ENCODE measurements around the gene NT5M. TPM values are rescaled to one million over a fixed set of nuclear protein-coding genes. Genes with fewer than 3 reads are reported as not detected.

NT5M gene
- total RNA-seq, 1 experiment from 2014 or later, result 10.2 TPM

GRCh38 chr17:17303010-17303846 is at the start of gene NT5M (continued):
- no peak for TF ChIP-seq REST (IDR thresholded peaks at IDR 0.05; ENCODE audit: low read depth)
- peak; percentile 96 for TF ChIP-seq ZFX (IDR thresholded peaks at IDR 0.05)

- intact Hi-C loops (cut with micrococcal nuclease), result no loop called here
Measured at GRCh38 chr17:17253406-17253805, 49.8 kb upstream of the NT5M start.

More at GRCh38 chr17:17253406-17253805, 49.8 kb upstream of the NT5M start:
- no peak for TF ChIP-seq POLR2A (IDR thresholded peaks at IDR 0.05; ENCODE audit: borderline replicate concordance, extremely low read depth, insufficient read depth, insufficient read length)
- no peak for TF ChIP-seq FOSL1 (IDR thresholded peaks at IDR 0.05; ENCODE audit: low read depth)
- no peak for TF ChIP-seq ZFX (IDR thresholded peaks at IDR 0.05)
- TF ChIP-seq YY1 (IDR thresholded peaks at IDR 0.05; ENCODE audit: extremely low read depth, insufficient replicate concordance, low read depth, low read length), result no peak
- TF ChIP-seq MAX (IDR thresholded peaks at IDR 0.05), result no peak
- TF ChIP-seq POLR2AphosphoS5 (IDR thresholded peaks at IDR 0.05; ENCODE audit: low read depth, low read length), result no peak
- no peak for TF ChIP-seq CTCF (IDR thresholded peaks at IDR 0.05 in 2 of 3, conservative IDR thresholded peaks at IDR 0.05 in 1 of 3; ENCODE audit: borderline replicate concordance in 1 of 3, insufficient read depth in 1 of 3, low read depth in 2 of 3, low read length in 2 of 3)
- no peak for TF ChIP-seq SIN3A (IDR thresholded peaks at IDR 0.05; ENCODE audit: low read depth)
- TF ChIP-seq EGR1 (IDR thresholded peaks at IDR 0.05; ENCODE audit: low read depth), result no peak
- no peak for TF ChIP-seq EZH2phosphoT487 (IDR thresholded peaks at IDR 0.05; ENCODE audit: borderline replicate concordance)
- DNase-seq (ENCODE audit: low read depth, low spot score), result no peak
- Histone ChIP-seq H3K36me3 (ENCODE audit: control insufficient read depth in 1 of 2, insufficient read depth in 2 of 2, low read length in 2 of 2) (peaks cover 33 to 43% of the 10 kb centered on the region in 2 experiments; a peak in 3 of 4 replicates), H3K9ac (ENCODE audit: low read length) (no peak overlapping the region), H3K4me2 (ENCODE audit: low read length) (no peak overlapping the region), H3K9me2 (ENCODE audit: insufficient read depth) (no peaks in the 10 kb centered on the region), H3K27me3 (ENCODE audit: insufficient read depth, low read length) (no peaks in the 10 kb centered on the region), H3K9me3 (ENCODE audit: control insufficient read depth in 1 of 2, insufficient read depth in 1 of 2, low read depth in 1 of 2, low read length in 2 of 2) (no peaks in the 10 kb centered on the region), H2AFZ (ENCODE audit: low read depth, low read length, poor library complexity, severe bottlenecking) (no peak overlapping the region), H3K27ac (ENCODE audit: low read depth, low read length) (no peak overlapping the region), H3K79me2 (ENCODE audit: insufficient read depth, low read length) (peaks cover 3% of the 10 kb centered on the region; the same call in 1 of the 2 replicates), H3K4me1 (ENCODE audit: control insufficient read depth in 1 of 2, insufficient read depth in 2 of 2, low read length in 2 of 2) (no peaks in the 10 kb centered on the region), H3K4me3 (replicated peaks in 1 of 2; ENCODE audit: low read depth in 1 of 2, low read length in 2 of 2) (no peak overlapping the region), H4K20me1 (ENCODE audit: insufficient read depth) (no peaks in the 10 kb centered on the region)
- ChIA-PET POLR2A (no interaction called here), RAD21 (ENCODE audit: low non-redundant PET in 1 of 2, low total read pairs in 2 of 2, uncharacterized antibody in 2 of 2, unreplicated experiment in 2 of 2) (no interaction called here), CTCF (no interaction called here)
- ATAC-seq, result no peak
- no TSS peak for BruUV-seq (replicated peaks)
